NCI-H2081 (cell line): Measurements from ENCODE around the gene RAB25.
A peak's percentile ranks its signal among the peaks of the same experiment; 100 is the strongest.
"Not testable (repeated sequence)": the region's sequence is repeated elsewhere in the genome, so short reads cannot be mapped to it uniquely, and the experiment has no call there.

Source experiments
- DNase-seq, 2 experiments: peaks; one replicate each; lab custom pipeline; 2025; lab: John Stamatoyannopoulos, UW

The RAB25 gene

DNA sequence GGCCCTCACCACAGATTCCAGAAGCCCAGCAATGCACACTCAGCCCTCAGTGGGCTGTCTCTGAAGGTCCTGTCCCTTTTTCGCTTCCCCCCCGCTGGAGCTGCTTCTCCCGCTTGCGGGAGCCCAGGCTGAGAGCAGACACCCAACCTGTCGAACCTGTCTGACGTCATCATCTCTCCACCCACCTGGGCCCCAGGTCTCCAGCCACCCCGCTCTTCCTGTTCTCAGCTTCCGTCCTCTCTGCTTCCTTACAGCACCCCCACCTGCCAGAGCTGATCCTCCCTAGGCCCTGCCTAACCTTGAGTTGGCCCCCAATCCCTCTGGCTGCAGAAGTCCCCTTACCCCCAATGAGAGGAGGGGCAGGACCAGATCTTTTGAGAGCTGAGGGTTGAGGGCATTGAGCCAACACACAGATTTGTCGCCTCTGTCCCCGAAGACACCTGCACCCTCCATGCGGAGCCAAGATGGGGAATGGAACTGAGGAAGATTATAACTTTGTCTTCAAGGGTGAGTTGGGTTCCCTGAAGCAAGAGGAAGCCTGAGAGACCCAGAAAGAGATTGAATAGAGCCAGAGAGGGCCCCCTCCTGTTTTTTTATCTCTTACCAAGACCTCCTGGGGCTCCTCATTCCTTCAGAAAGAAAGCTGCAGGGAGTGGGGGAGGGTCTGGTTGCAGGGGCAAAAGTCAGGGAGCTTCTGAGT, at the start of gene RAB25:
TSS of gene RAB25 (plus strand) at position 224 of the 700 bp plus-strand sequence. CDS start at position 465, 241 bp downstream.
- peak; percentile 91 to 96 for DNase-seq

DNA sequence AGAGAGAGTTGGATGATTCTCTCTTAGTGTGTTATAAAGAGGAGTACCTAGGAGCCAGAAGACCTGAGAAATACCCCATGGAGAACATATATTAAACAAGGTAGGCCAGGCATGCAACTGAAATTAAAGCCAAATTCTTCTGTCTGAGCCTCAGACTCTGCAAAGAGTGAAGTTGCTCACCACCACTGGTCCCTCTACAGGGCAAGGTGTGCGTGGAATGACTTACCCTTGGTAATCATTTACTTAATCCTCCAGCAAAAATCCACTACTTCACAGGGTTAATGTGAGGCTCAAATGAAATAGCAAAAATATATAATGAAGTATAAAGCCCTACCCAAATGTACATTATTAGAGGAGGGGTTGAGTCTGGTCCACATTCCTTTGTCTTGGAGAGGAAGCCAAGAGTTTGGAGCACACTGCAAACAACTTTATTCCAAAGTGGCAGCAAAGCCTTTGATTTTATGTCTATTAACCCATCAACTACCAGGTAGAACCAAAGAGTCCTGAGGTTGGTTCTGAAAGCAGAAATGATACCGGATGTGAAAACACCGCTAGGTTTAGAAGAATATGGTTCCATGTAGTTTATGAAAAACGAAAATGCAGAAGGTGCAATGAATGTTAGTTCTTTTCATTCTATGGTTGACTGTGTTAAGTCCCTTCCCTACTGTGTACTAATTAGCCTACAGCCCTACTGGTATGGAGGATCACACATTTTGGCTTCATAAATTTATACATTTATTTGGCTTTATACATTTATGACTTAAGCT, 48.7 kb upstream of the RAB25 start:
- no peak for DNase-seq

DNA sequence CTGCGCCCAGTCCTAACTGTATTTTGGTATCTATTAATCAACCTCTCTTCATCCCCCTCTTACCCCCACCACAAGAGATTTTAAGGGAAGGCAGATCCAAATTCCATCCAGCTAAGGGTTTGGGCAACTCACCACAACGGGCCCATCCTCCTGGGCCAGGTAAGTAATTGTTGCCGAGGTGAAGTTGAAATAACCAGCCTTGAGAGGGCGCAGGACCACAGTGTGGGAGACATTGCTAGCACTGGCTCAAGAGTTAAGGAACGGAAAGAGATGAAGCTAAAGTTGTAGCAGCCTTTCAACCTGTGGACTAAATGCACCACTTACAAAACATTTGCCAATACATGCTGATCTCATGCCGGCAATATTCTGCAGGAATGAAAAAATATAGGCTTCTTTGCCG, 46.1 kb upstream of the RAB25 start:
- no peak for DNase-seq

DNA sequence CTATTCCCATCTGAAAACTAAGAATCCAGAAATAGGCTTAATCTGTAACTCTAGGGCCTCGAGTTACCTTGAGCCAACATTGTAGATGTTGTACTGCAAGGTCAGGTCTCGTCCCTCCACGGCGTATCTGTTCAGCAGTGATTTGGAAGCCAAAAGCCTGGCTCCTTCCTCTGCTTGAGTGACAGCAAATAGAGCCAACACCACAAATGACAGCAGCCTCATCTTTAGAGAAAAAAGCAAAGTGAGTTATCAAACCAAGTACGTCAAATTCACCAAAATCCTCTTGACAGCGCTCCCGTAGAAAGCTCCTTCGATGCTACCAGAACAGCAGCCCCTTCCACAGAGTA, 41.0 kb upstream of the RAB25 start:
- no peak for DNase-seq

GRCh38 chr1:156020293-156021092, 40.5 kb upstream of the RAB25 start, which contains the start of gene SSR2:
Gene SSR2 (minus strand): TSS chr1:156020951. CDS start chr1:156020167, 784 bp downstream.
- peak; percentile 97 to 98 for DNase-seq

- DNase-seq: no peak
Measured at GRCh38 chr1:156021093-156021428, 39.9 kb upstream of the RAB25 start.

DNA sequence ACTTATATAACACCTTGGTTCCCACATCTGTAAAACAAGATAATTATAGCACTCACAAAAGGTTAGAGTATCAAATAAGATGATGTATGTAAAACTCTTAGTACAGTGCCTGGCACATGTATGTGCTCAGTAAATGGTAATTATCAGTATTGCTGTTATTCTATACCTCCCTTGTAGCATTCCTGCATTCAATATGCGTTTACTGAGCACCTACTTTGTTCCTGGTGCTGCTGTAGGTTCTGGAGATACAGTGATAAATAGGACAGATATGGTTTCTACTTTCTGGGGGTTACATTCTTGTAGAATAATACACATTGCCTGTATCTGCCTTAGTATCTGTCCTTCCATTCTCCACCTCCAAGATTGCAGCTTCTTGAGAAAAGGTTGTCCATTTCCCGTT, 39.0 kb upstream of the RAB25 start:
- no peak for DNase-seq

- DNase-seq: no peak
Measured at GRCh38 chr1:156024801-156025200, 36.2 kb upstream of the RAB25 start.

DNA sequence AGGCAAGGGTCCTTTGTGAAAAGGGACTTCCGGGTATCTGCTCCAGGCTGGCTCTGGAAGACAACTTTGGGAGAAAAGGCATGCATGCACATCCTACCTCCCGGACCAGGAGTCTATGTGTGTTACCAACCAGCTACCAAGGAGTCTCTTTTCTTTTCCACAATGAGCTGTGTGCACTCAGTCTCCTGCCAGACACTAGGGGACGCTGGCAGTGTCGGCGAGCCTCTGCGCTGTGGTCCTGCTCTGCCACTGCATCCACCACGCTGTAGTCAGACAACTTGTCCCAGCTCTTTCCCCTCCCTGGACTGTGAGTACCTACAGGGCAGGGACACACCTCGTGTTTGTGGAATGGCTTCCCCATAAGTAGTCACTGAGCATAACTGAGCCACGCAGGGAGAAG, 35.1 kb upstream of the RAB25 start:
- no peak for DNase-seq

DNA sequence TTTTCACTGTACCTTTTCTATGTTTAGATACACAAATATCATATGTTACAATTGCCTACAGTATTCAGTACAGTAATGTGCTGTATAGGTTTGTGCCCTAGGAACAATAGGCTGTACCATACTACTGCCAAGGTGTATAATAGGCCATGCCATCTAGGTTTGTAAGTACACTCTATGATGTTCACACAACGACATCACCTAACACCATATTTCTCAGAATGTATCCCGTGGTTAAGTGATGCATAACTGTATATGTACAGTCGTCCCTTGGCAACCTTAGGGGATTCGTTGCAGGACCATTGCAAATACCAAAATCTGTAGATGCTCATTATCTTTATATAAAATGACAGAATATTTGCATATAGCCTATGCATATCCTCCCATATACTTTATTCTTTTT, 34.4 kb upstream of the RAB25 start:
- DNase-seq: no peak

GRCh38 chr1:156033011-156033410, 27.9 kb upstream of the RAB25 start:
- no peak for DNase-seq

GRCh38 chr1:156034991-156035390, 26.0 kb upstream of the RAB25 start:
- DNase-seq: not testable (repeated sequence)

DNA sequence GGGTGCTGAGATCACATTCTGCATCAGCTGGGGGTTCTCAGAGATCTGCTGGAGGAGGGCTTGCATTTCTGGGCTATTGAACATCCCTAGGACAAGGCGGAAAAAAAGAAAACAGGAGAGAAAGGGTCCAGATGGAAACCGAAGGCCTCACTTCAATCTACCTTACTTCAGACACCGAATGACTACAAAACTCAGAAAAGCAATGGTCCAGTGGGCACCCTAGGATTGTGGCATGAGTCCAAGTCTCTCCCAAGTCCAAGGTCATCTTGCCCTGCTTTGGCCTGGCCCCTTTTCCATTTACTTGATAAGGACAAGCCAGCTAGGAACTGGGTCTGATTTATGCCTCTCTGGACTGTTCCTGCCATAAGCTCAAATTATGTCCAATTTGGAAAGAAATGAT, 18.1 kb upstream of the RAB25 start:
- DNase-seq: no peak

GRCh38 chr1:156045076-156045475, 15.9 kb upstream of the RAB25 start:
- DNase-seq: no peak

DNA sequence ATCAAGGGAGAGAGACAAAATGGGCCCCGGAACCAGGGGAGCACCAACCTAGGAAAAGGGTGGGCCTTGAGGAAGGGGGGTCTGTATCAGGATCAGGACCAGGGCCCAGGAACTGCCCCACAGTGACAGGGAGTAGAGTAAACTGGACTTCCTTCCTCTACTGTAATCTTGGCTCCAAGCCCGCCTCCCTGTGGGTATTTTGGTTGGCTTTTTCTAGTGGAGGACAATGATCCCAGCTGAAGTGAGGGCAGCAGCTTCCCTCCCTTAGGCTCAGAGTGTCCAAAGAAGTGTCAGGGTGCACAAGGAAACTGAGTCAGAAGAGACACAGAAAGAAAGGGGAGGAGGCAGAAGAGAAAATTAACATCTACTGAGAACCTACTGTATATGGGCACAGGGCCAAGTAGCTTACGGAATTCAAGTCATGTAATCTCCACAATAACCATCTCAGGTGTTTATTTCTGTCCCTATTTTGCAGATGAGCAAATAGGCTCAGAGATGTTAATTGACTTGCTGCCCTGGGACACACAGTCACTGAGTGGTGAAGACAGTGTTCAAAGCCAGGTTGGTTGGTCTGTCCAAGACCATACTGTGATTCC, 12.2 kb upstream of the RAB25 start:
- DNase-seq: no peak

DNA sequence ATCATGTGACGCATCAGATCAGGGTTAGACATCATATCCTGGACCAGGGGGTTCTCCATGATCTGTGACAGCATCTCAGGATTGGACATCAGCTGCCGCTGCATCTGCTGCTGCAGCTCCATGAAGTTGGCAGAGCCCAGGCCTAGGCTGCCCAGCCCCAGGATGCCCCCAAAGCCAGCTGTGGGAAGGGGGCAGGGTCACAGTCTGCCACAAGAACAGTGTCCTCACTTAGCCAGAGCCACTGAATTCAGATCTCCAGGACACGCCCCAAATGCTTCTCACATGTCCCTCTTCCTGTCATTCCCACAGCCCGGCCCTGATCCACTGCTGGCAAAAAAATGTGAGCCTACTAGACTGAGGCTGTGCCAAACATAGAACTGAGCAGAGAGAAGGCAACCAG, 10.6 kb upstream of the RAB25 start:
- no peak for DNase-seq

- no peak for DNase-seq
Measured at GRCh38 chr1:156051011-156051725, 9.8 kb upstream of the RAB25 start.

- peak; percentile 43 to 59 for DNase-seq
Measured at GRCh38 chr1:156052862-156053767, 7.8 kb upstream of the RAB25 start.

- DNase-seq: peak; percentile 89
Measured at GRCh38 chr1:156053768-156054499, 7.0 kb upstream of the RAB25 start, which contains the start of gene UBQLN4. Gene UBQLN4 (minus strand): TSS chr1:156053798. CDS start chr1:156053701, 97 bp downstream.
